Effector CD8-positive, alpha-beta T cell (primary cell): ENCODE data around the gene PDZD4.

Experiments used
- DNase-seq: peaks from one replicate; lab custom pipeline; 2025; lab: John Stamatoyannopoulos, UW

The PDZD4 gene

DNA sequence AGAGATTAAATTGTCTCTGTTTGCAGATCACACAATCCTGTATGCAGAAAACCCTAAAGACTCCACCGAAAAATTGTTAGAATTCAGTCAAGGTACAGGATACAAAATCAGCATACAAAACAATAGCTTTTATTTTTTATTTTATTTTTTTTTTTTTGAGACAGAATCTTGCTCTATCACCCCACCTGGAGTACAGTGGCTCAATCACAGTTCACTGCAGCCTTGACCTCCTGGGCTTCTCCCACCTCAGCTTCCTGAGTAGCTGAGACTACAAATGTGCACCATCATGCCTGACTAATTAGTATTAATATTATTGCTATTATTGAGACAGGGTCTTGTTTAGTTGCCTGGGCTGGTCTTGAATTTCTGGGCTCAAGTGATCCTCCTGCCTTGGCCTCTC is 75.2 kb downstream of the PDZD4 start:
- no peak for DNase-seq
